Stimulated activated effector memory CD8-positive, alpha-beta T cell treated with anti-CD3 and anti-CD28 coated beads, Interleukin-12 subunit alpha, Interleukin-12 subunit beta, amount 100 ng/mL, for 72 hours (primary cell): ENCODE measurements around the gene OR5K3.
"Not testable (repeated sequence)": the region's sequence is repeated elsewhere in the genome, so short reads cannot be mapped to it uniquely, and the experiment has no call there.

ENCODE experiments used
- ATAC-seq: fragments of 150-1000 bp; cut with Tn5 transposase; 2 replicates; pipeline ENCODE4 v1.10.0; 2021
- DNase-seq, 2 donors: peaks; one replicate each; pipeline ENCODE4 v3.0.0; 2021 to 2022; ENCODE audit warnings: low spot score in 2 of 2
- H3K27ac Mint-ChIP-seq: one replicate; pipeline ENCODE4 v1.8.0; 2022; ENCODE audit warnings: mild to moderate bottlenecking, mixed read lengths
- H3K36me3 Mint-ChIP-seq: one replicate; pipeline ENCODE4 v1.8.0; 2022; ENCODE audit warnings: mild to moderate bottlenecking, mixed read lengths
- H3K4me1 Mint-ChIP-seq: one replicate; pipeline ENCODE4 v1.8.0; 2022; ENCODE audit warnings: mixed read lengths
- H3K4me3 Mint-ChIP-seq: one replicate; pipeline ENCODE4 v1.8.0; 2022; ENCODE audit warnings: mild to moderate bottlenecking, mixed read lengths
- H3K9me3 Mint-ChIP-seq: one replicate; pipeline ENCODE4 v1.8.0; 2022; ENCODE audit warnings: mixed read lengths

Gene OR5K3

GRCh38 chr3:98395101-98395500, 4.6 kb downstream of the OR5K3 start:
- peaks cover 12% of the 10 kb centered on the region for H3K9me3 Mint-ChIP-seq
- no peak for ATAC-seq
- H3K27ac Mint-ChIP-seq: no peak overlapping the region
- H3K4me3 Mint-ChIP-seq: no peak overlapping the region
- no peak for DNase-seq
- no peaks in the 10 kb centered on the region for H3K4me1 Mint-ChIP-seq
- no peaks in the 10 kb centered on the region for H3K36me3 Mint-ChIP-seq

DNA sequence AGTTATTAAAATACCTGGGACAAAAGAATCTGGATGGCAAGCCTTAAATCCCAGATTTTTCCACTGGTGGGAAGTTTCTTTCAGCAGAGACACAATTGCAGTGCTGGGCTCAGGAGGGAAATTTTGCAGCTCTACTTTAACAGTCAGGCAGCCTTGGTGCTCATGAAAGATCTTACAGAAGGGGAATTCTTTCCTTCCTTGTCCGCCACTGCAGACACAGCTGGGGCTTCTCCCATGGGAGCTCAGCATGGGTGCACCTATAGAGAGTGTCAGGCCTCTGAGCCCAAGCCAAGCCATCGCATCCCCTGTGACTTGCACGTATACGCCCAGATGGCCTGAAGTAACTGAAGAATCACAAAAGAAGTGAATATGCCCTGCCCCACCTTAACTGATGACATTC, 6.0 kb downstream of the OR5K3 start:
- not testable (repeated sequence) for H3K27ac Mint-ChIP-seq, H3K36me3 Mint-ChIP-seq, ATAC-seq, DNase-seq, H3K4me3 Mint-ChIP-seq, H3K4me1 Mint-ChIP-seq
- H3K9me3 Mint-ChIP-seq: peaks cover 12% of the 10 kb centered on the region

GRCh38 chr3:98398513-98398912, 8.0 kb downstream of the OR5K3 start:
- no peak for DNase-seq
- ATAC-seq: no peak
- Mint-ChIP-seq H3K4me1 (peaks cover 8% of the 10 kb centered on the region), H3K27ac (no peak overlapping the region), H3K36me3 (no peaks in the 10 kb centered on the region), H3K4me3 (no peak overlapping the region), H3K9me3 (peaks cover 20% of the 10 kb centered on the region)

GRCh38 chr3:98402507-98402906, 12.0 kb downstream of the OR5K3 start:
- Mint-ChIP-seq H3K4me3 (no peak overlapping the region), H3K27ac (no peak overlapping the region), H3K4me1 (peaks cover 8% of the 10 kb centered on the region), H3K36me3 (no peaks in the 10 kb centered on the region), H3K9me3 (peaks cover 40% of the 10 kb centered on the region)
- no peak for DNase-seq
- no peak for ATAC-seq

GRCh38 chr3:98404010-98404409, 13.5 kb downstream of the OR5K3 start:
- Mint-ChIP-seq H3K36me3 (no peaks in the 10 kb centered on the region), H3K4me1 (peaks cover 8% of the 10 kb centered on the region), H3K9me3 (peaks cover 37% of the 10 kb centered on the region), H3K27ac (no peak overlapping the region), H3K4me3 (no peak overlapping the region)
- no peak for DNase-seq
- ATAC-seq: no peak

GRCh38 chr3:98406034-98406433, 15.6 kb downstream of the OR5K3 start:
- peaks cover 8% of the 10 kb centered on the region for H3K4me1 Mint-ChIP-seq
- ATAC-seq: no peak
- H3K9me3 Mint-ChIP-seq: peaks cover 34% of the 10 kb centered on the region
- H3K4me3 Mint-ChIP-seq: no peak overlapping the region
- no peak overlapping the region for H3K27ac Mint-ChIP-seq
- no peak for DNase-seq
- H3K36me3 Mint-ChIP-seq: no peaks in the 10 kb centered on the region

DNA sequence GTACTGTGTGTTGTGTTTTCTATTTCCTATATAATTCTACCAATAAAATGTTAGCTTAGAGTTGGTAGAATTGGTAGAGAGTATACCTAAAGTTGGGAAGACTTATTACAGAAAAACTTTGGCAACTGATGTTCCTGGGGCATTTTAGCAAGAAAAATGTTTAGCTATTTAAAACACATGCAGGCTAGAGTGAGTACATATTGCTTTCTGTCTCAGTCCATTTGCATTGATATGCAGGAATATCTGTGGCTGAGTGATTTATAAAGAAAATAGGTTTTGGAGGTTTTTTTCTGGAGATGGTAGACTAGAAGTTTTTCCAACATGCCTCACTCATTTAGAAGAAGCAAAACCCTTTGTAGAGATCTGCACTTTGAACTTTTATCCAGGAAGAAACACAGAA, 42.1 kb downstream of the OR5K3 start:
- H3K27ac Mint-ChIP-seq: no peak overlapping the region
- no peak for DNase-seq
- no peak overlapping the region for H3K4me3 Mint-ChIP-seq
- no peaks in the 10 kb centered on the region for H3K36me3 Mint-ChIP-seq
- H3K9me3 Mint-ChIP-seq: peaks cover 26% of the 10 kb centered on the region
- no peaks in the 10 kb centered on the region for H3K4me1 Mint-ChIP-seq
- ATAC-seq: no peak

DNA sequence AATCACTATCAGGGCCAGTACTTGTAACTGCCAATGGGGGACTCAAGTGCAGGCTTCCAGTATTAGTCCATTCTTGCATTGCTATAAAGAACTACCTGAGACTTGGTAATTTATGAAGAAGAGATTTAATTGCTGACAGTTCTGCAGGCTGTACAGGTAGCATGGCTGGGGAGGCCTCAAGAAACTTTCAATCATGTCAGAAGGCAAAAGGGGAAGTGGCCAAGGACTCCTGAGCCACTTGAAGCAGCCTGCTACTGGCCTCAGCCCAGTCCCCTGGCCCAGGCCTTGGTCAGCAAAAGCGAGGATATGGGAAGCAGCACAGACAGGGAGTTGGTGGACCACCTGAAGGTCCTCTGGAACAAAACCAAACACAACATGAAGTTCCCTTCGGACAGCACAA, 43.3 kb downstream of the OR5K3 start:
- ATAC-seq (no peak), DNase-seq (no peak)
- no peaks in the 10 kb centered on the region for H3K4me1 Mint-ChIP-seq
- peaks cover 23% of the 10 kb centered on the region for H3K9me3 Mint-ChIP-seq
- no peak overlapping the region for H3K4me3 Mint-ChIP-seq
- H3K27ac Mint-ChIP-seq: no peak overlapping the region
- no peaks in the 10 kb centered on the region for H3K36me3 Mint-ChIP-seq

GRCh38 chr3:98434412-98434811, 43.9 kb downstream of the OR5K3 start:
- Mint-ChIP-seq H3K4me1 (no peaks in the 10 kb centered on the region), H3K27ac (no peak overlapping the region), H3K36me3 (no peaks in the 10 kb centered on the region), H3K4me3 (no peak overlapping the region), H3K9me3 (peaks cover 18% of the 10 kb centered on the region)
- ATAC-seq (no peak), DNase-seq (no peak)

GRCh38 chr3:98440283-98440682, 49.8 kb downstream of the OR5K3 start:
- no peak for DNase-seq
- H3K4me3 Mint-ChIP-seq: no peak overlapping the region
- no peaks in the 10 kb centered on the region for H3K36me3 Mint-ChIP-seq
- ATAC-seq: no peak
- H3K9me3 Mint-ChIP-seq: no peaks in the 10 kb centered on the region
- H3K4me1 Mint-ChIP-seq: no peaks in the 10 kb centered on the region
- H3K27ac Mint-ChIP-seq: no peak overlapping the region
